Calu3 (cell line): ENCODE data around the gene EPHB2. TPM values are rescaled to one million over a fixed set of nuclear protein-coding genes. Genes with fewer than 3 reads are reported as not detected.

Source experiments
- BruUV-seq: library from RNA; stranded (reverse); fragments of 400-500 nt; replicated peaks from 2 replicates; lab custom pipeline; 2021; lab: Mats Ljungman, UMichigan
- CTCF ChIA-PET: fragments of 300-600 bp; sonication (Branson Sonifier 250); formaldehyde crosslinking; loops from one replicate; lab custom pipeline; 2022; ENCODE audit warnings: antibody characterized with exemption; lab: Charles Lee
- DNase-seq: peaks from one replicate; pipeline ENCODE4 v3.0.0; 2022
- H3K27ac Mint-ChIP-seq: one replicate; pipeline ENCODE4 v1.8.0; 2022; ENCODE audit warnings: mixed read lengths; ENCODE audit not compliant: unreplicated experiment
- H3K27me3 Mint-ChIP-seq: one replicate; pipeline ENCODE4 v1.8.0; 2022; ENCODE audit warnings: mixed read lengths; ENCODE audit not compliant: unreplicated experiment
- H3K36me3 Mint-ChIP-seq: one replicate; pipeline ENCODE4 v1.8.0; 2022; ENCODE audit warnings: mild to moderate bottlenecking, moderate library complexity, mixed read lengths; ENCODE audit not compliant: insufficient read depth, unreplicated experiment
- H3K4me1 Mint-ChIP-seq: one replicate; pipeline ENCODE4 v1.8.0; 2022; ENCODE audit warnings: mild to moderate bottlenecking, low read depth, mixed read lengths; ENCODE audit not compliant: unreplicated experiment
- H3K4me3 Mint-ChIP-seq: one replicate; pipeline ENCODE4 v1.8.0; 2022; ENCODE audit warnings: mild to moderate bottlenecking, low read depth, moderate library complexity, mixed read lengths; ENCODE audit not compliant: unreplicated experiment
- H3K9me3 Mint-ChIP-seq: one replicate; pipeline ENCODE4 v1.8.0; 2022; ENCODE audit warnings: low read depth, mixed read lengths; ENCODE audit not compliant: unreplicated experiment
- intact Hi-C: fragments of 100-400 bp; cut with micrococcal nuclease; formaldehyde crosslinking; loops from one replicate; pipeline ENCODE4 v1.10.0; 2022; ENCODE audit not compliant: unreplicated experiment
- total RNA-seq: library from RNA; stranded (reverse); gene quantifications from 2 replicates; pipeline ENCODE4 v1.2.3, GENCODE V29; 2022
- TF ChIP-seq, protein P1 (sequence below): fragments of 200-600 bp; IDR thresholded peaks from one replicate; pipeline ENCODE4 v1.8.0; 2022; ENCODE audit warnings: antibody characterized with exemption; ENCODE audit not compliant: unreplicated experiment

Gene EPHB2
- total RNA-seq, 1 experiment from 2014 or later = 19.3 TPM

DNA sequence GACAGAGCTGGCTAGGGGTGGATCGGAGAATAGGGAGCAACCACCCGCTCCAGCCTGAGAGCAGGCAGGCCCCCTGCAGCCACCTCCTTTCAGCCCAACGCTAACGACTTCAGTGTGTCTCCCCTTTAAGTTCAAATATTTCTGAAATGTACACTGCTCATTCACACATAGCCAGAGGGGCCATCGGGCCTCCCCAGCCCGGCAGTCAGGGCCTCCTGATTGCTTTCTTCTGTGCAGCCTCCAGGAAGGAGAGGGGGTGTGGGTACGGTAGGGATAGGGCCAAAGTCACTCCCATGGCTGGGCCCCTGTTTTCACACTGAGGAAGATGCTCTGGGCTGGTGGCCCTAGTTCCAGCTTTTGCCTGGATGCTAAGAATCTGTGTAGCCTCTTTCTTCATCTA lies 64.8 kb downstream of the EPHB2 start:
- H3K27me3 Mint-ChIP-seq = no peaks in the 10 kb centered on the region
- no peak overlapping the region for H3K4me3 Mint-ChIP-seq
- H3K36me3 Mint-ChIP-seq = peaks cover 5% of the 10 kb centered on the region
- TF ChIP-seq, protein P1, sequence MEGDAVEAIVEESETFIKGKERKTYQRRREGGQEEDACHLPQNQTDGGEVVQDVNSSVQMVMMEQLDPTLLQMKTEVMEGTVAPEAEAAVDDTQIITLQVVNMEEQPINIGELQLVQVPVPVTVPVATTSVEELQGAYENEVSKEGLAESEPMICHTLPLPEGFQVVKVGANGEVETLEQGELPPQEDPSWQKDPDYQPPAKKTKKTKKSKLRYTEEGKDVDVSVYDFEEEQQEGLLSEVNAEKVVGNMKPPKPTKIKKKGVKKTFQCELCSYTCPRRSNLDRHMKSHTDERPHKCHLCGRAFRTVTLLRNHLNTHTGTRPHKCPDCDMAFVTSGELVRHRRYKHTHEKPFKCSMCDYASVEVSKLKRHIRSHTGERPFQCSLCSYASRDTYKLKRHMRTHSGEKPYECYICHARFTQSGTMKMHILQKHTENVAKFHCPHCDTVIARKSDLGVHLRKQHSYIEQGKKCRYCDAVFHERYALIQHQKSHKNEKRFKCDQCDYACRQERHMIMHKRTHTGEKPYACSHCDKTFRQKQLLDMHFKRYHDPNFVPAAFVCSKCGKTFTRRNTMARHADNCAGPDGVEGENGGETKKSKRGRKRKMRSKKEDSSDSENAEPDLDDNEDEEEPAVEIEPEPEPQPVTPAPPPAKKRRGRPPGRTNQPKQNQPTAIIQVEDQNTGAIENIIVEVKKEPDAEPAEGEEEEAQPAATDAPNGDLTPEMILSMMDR = no peak
- no peak overlapping the region for H3K27ac Mint-ChIP-seq
- no peaks in the 10 kb centered on the region for H3K9me3 Mint-ChIP-seq
- CTCF ChIA-PET = no interaction called here
- no peaks in the 10 kb centered on the region for H3K4me1 Mint-ChIP-seq
- BruUV-seq = no TSS peak
- DNase-seq = no peak
- intact Hi-C loops = no loop called here

DNA sequence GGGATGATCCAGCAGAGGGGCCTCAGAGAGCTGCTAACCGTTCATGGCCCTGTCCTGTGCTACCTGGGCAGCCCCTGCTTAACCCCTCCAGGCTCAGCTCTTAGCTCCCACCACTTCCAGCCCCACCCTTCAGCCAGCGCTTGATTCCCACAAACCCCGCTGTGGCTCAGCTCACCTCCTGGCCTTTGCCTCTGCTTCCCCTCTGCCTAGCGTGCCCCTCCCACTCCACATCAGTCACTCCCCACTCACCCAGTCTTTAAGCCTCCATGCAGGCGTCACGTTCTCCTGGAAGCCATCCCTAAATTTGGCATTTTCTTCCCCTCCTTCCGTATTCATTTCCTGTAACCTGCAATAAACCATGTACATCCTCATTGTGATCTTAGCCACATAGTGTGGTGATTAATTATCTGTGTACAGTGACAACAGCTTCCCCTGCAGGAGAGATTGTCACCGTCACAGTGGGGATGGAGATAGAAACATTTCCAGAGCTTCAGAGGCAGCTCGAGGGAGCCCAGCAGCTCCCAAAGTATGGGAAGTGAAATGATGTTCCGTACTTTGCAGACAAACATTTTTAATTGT lies 65.5 kb downstream of the EPHB2 start:
- Mint-ChIP-seq H3K4me3 (no peak overlapping the region), H3K4me1 (no peaks in the 10 kb centered on the region), H3K27ac (no peak overlapping the region), H3K36me3 (peaks cover 5% of the 10 kb centered on the region), H3K27me3 (no peaks in the 10 kb centered on the region), H3K9me3 (no peaks in the 10 kb centered on the region)
- CTCF ChIA-PET = no interaction called here
- intact Hi-C loops = no loop called here
- BruUV-seq = no TSS peak
- no peak for DNase-seq
- TF ChIP-seq, protein P1 = no peak

DNA sequence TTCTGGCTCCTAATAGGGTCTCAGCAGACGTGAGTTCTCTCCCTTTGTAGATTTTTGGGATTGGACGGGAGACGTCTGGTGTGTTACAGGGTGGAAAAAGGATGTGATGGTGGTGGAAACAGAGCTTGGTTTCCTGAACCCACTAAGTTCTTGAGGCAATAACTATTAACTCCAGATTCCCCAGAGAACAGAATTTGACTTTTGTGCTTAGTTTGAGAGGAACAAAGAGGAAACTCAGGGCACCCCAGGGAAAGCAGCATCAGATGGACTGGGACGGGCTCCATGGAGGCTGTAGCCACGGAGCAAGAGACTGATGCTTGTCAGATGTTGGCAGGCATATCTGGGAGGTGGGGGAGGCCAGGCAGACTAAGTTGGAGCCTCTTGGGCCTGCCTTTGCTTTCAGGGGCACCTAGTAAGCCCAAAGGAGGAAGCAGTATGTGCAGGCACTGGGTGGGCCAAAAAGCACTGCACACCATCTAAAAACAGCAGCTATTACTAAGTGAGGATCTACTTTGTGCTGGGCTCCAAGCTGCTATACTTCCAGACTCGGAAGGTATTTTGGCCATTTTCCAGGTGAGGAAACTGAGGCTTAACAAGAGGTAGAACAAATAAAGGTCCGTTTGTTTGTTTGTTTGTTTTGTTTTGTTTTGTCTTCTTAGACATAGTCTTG lies 66.9 kb downstream of the EPHB2 start:
- Mint-ChIP-seq H3K4me3 (no peak overlapping the region), H3K9me3 (no peaks in the 10 kb centered on the region), H3K27me3 (no peaks in the 10 kb centered on the region), H3K36me3 (peaks cover 5% of the 10 kb centered on the region), H3K27ac (no peak overlapping the region), H3K4me1 (no peaks in the 10 kb centered on the region)
- BruUV-seq = no TSS peak
- intact Hi-C loops = no loop called here
- TF ChIP-seq, protein P1 = no peak
- CTCF ChIA-PET = no interaction called here
- no peak for DNase-seq

DNA sequence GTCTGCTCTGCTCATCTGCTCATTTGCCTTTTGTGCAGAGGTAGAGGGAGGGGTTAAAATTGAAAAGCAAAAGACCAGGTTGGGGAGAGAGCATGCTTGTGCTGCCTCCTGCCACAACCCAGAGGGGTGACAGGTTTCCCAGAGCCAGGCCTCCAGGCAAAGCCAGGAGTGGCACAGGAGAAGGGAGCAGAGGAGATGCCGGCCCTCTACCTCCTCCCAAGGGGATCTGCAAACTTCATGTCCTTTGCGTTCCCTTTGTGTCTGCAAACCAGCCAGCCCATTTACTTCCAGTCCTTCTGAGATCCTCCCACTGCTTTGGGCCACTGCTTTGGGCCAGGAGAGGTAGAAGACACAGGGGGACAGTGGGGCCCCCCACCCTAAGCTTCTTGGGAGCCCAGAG lies 67.8 kb downstream of the EPHB2 start:
- no peaks in the 10 kb centered on the region for H3K4me1 Mint-ChIP-seq

More for the DNA sequence above, 67.8 kb downstream of the EPHB2 start:
- Mint-ChIP-seq H3K36me3 (peaks cover 5% of the 10 kb centered on the region), H3K27me3 (no peaks in the 10 kb centered on the region), H3K4me3 (no peak overlapping the region), H3K9me3 (no peaks in the 10 kb centered on the region), H3K27ac (no peak overlapping the region)
- no TSS peak for BruUV-seq
- TF ChIP-seq, protein P1 = no peak
- no peak for DNase-seq
- CTCF ChIA-PET = no interaction called here
- intact Hi-C loops = no loop called here
